Pancreas (tissue), 10 donors: ENCODE results near the gene MATK. TPM values are rescaled to one million over a fixed set of nuclear protein-coding genes. Genes with fewer than 3 reads are reported as not detected.

Source experiments
- ATAC-seq, 4 donors: fragments of 200-7000 bp; cut with Tn5 transposase; one replicate each; pipeline versions ENCODE4 v1.8.0 to v1.9.1; 2020; ENCODE audit warnings: mild to moderate bottlenecking in 4 of 4, moderate library complexity in 4 of 4
- DNase-seq, 6 donors: peaks; one replicate each; pipeline ENCODE4 v3.0.0-alpha.2; 2020
- FAIRE-seq: peaks from 2 replicates; lab custom pipeline; 2012; peaks lifted over from hg19 to GRCh38; lab: Jason Lieb, UNC
- H3K27ac ChIP-seq, 4 donors: fragments of 200-600 bp; sonication (generic); 1 replicate in 3 of 4; 2 replicates in 1 of 4; pipeline versions ENCODE4 v1.5.0 to v1.8.0; 2020
- H3K27me3 ChIP-seq, 4 donors: fragments of 200-600 bp; one replicate each; pipeline ENCODE4 v1.8.0; 2021
- H3K36me3 ChIP-seq, 3 donors: fragments of 200-600 bp; sonication (generic) in 1 of 3; one replicate each; pipeline versions ENCODE4 v1.5.0 to v1.8.0; 2020 to 2021
- H3K4me1 ChIP-seq, 3 donors: fragments of 200-600 bp; one replicate each; pipeline ENCODE4 v1.8.0; 2021
- H3K4me3 ChIP-seq, 4 donors: fragments of 200-600 bp; sonication (generic) in 2 of 4; one replicate each; pipeline versions ENCODE4 v1.5.0 to v1.8.0; 2020 to 2021
- H3K9me3 ChIP-seq, 4 donors: fragments of 200-600 bp; one replicate each; pipeline ENCODE4 v1.8.0; 2021
- CTCF ChIP-seq, 4 donors: fragments of 200-600 bp; sonication (generic) in 3 of 4; IDR thresholded peaks; one replicate each; pipeline versions ENCODE4 v1.5.0 to v1.8.0; 2021; ENCODE audit warnings: antibody characterized with exemption in 4 of 4
- WGBS, 2 donors: extraction: QIAGEN DNeasy Blood & Tissue Kit; methylation state at CpG; one replicate each; pipeline ENCODE4 v1.1.7; 2013; 5-methylcytosine and 5-hydroxymethylcytosine counted together
- intact Hi-C, 3 donors: fragments of 100-400 bp; cut with DNase I; formaldehyde crosslinking; loops; one replicate each; pipeline versions ENCODE4 v1.11.1 to v1.14.2; 2022
- polyA plus RNA-seq, 2 donors: library from polyadenylated mRNA; stranded (reverse); fragments of 200-250 nt; gene quantifications; one replicate each; pipeline ENCODE4 v1.2.3, GENCODE V29; 2013
- total RNA-seq, 6 donors: library from RNA; stranded (reverse); fragmentation: NEBNext Ultra II Directional in 4 of 6; extraction: Animal tissue kit (Norgen Biotek cat#: 25700) in 4 of 6; gene quantifications; one replicate each; pipeline versions ENCODE4 v1.2.1 to v1.2.4, GENCODE V29; 2021 to 2023
- donor health status: healthy with polysubstance abuse.
- donor health status: DM: no; HTN: no; CAD: no; lungs with moderate emphysema.
- donor health status: DM: no; HTN: no; CAD: no.
- donor health status: control.
- donor health status: control.
- donor health status: Bipolar disorder and iron deficiency.
- donor health status: DM: yes; HTN: yes; CAD: no.
- donor health status: DM: no; HTN: no; CAD: no.
- donor health status: DM: no; HTN: no; CAD: no.
- donor health status: DM: yes; HTN: yes; CAD: no.

Gene MATK
- total and polyA plus RNA-seq, 8 donors = 0.69 to 3.9 (median 1.7) TPM; not detected in 2

- no peaks in the 10 kb centered on the region for H3K9me3 ChIP-seq
- no peak overlapping the region for H3K4me3 ChIP-seq
- no peak for FAIRE-seq
- no peak for ATAC-seq
- H3K27ac ChIP-seq = no peak overlapping the region
- no peaks in the 10 kb centered on the region for H3K27me3 ChIP-seq
- no peak for DNase-seq
- peaks cover 0 to 11% (median 0%) of the 10 kb centered on the region in 3 donors for H3K36me3 ChIP-seq
- TF ChIP-seq CTCF (IDR thresholded peaks at IDR 0.05) = no peak
- 87 to 94% methylated on average over 10 of the region's 10 CpGs for WGBS, 2 donors
- no peaks in the 10 kb centered on the region for H3K4me1 ChIP-seq
- intact Hi-C loops = no loop called here
Measured at GRCh38 chr19:3737487-3738205, 48.5 kb downstream of the MATK start.

GRCh38 chr19:3736106-3736724, 50.0 kb downstream of the MATK start:
- no peaks in the 10 kb centered on the region for H3K4me1 ChIP-seq
- no peak overlapping the region for H3K27ac ChIP-seq
- H3K4me3 ChIP-seq = no peak overlapping the region
- DNase-seq (no peak), ATAC-seq (no peak), FAIRE-seq (no peak)
- intact Hi-C loops = no loop called here
- no peaks in the 10 kb centered on the region for H3K9me3 ChIP-seq
- WGBS, 2 donors = 86 to 88% methylated on average over 21 of the region's 21 CpGs
- no peaks in the 10 kb centered on the region for H3K27me3 ChIP-seq
- H3K36me3 ChIP-seq = peaks cover 0 to 11% (median 0%) of the 10 kb centered on the region in 3 donors
- no peak for TF ChIP-seq CTCF (IDR thresholded peaks at IDR 0.05)

GRCh38 chr19:3734310-3734600, 51.9 kb downstream of the MATK start:
- DNase-seq = no peak
- Histone ChIP-seq H3K4me3 (no peak overlapping the region), H3K27ac (no peak overlapping the region), H3K9me3 (no peaks in the 10 kb centered on the region), H3K36me3 (peaks cover 0 to 11% (median 0%) of the 10 kb centered on the region in 3 donors), H3K27me3 (no peaks in the 10 kb centered on the region), H3K4me1 (no peaks in the 10 kb centered on the region)
- FAIRE-seq = no peak
- 94 to 95% methylated on average over 14 of the region's 14 CpGs for WGBS, 2 donors
- TF ChIP-seq CTCF (IDR thresholded peaks at IDR 0.05) = no peak
- no peak for ATAC-seq
- intact Hi-C loops = no loop called here

- no peak for ATAC-seq
- peaks cover 0 to 11% (median 0%) of the 10 kb centered on the region in 3 donors for H3K36me3 ChIP-seq
Measured at GRCh38 chr19:3733549-3734309, 52.5 kb downstream of the MATK start.

More at GRCh38 chr19:3733549-3734309, 52.5 kb downstream of the MATK start:
- Histone ChIP-seq H3K9me3 (no peaks in the 10 kb centered on the region), H3K4me3 (no peak overlapping the region), H3K27me3 (no peaks in the 10 kb centered on the region), H3K27ac (no peak overlapping the region), H3K4me1 (no peaks in the 10 kb centered on the region)
- DNase-seq (no peak), FAIRE-seq (no peak)
- intact Hi-C loops = no loop called here
- WGBS, 2 donors = 88 to 93% methylated on average over 20 of the region's 20 CpGs
- no peak for TF ChIP-seq CTCF (IDR thresholded peaks at IDR 0.05)
